NCI-H226 (cell line): Measurements from ENCODE around the gene GFOD1.
"Not testable (repeated sequence)": the region's sequence is repeated elsewhere in the genome, so short reads cannot be mapped to it uniquely, and the experiment has no call there.

Source experiments
- DNase-seq: peaks from one replicate; pipeline ENCODE4 v3.0.0-alpha.2; 2015

Gene GFOD1

DNA sequence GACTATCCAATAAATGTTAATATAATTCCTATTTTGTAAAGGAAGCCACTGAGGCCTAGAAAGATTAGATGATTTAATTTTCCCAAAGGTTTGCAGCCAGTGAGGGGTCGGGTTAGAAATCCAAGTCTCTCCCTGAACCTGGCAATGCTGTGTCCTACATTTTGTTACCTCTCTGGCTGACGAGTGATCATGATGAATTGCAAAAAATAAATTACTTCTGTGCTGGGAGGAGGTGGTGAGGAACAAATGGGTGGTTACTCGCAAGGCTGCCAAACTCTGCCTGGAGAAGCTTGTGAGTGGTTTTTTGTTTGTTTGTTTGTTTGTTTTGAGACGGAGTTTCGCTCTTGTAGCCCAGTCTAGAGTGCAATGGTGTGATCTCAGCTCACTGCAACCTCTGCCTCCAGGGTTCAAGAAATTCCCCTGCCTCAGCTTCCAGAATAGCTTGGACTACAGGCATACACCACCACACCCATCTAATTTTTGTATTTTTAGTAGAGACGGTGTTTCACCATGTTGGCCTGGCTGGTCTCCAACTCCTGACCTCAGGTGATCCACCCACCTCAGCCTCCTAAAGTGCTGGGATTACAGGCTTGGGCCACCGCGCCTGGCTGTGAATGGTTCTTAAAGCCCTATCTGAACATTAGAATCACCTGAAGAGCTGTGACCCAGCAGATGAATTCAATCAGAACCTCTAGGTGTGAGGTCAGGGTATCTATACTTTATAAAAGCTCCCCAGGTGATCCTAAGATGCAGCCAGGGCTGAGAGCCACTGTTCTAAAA lies 138.9 kb downstream of the GFOD1 start:
- no peak for DNase-seq

DNA sequence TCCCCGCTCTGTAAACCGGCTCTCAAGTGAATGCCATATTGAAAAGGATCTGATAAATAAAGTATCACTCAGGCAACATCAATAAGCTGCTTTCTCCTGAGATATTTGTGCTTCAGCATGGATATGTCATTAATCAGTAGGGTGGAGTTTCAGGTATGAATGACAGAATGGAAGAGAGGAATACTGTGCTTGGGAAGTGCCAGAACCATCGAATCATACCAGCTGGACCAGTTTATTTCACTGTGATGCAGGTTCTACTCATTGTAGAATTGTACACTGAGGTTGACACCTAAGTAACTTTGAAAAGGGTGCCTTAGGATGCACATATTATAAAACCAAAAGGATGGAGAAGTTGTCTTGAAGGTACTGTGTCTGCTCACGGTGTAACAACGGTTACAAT lies 141.2 kb downstream of the GFOD1 start:
- no peak for DNase-seq

- DNase-seq: no peak
Observed at GRCh38 chr6:13342414-13343019, 144.9 kb downstream of the GFOD1 start.

GRCh38 chr6:13339863-13340630 lies 147.4 kb downstream of the GFOD1 start:
- DNase-seq: no peak

DNA sequence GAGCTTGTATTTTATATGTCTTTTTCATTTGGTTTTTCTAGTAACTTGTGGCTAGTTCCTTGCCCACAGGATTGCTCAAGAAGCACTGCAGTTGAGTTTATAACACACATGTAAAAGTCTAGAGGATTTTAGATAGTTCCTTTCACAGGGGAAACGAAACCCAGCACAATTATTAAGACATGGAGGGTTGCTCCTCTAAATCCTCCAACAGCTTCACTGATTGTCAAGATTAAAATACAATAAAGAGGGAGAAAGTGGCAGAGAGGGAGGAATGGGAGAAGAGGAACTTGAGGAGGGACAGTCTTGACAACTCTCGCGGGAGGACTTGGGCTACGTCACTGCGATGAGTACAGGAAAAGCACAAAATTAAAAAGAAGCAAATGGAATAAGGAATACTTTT lies 149.4 kb downstream of the GFOD1 start:
- DNase-seq: no peak

DNA sequence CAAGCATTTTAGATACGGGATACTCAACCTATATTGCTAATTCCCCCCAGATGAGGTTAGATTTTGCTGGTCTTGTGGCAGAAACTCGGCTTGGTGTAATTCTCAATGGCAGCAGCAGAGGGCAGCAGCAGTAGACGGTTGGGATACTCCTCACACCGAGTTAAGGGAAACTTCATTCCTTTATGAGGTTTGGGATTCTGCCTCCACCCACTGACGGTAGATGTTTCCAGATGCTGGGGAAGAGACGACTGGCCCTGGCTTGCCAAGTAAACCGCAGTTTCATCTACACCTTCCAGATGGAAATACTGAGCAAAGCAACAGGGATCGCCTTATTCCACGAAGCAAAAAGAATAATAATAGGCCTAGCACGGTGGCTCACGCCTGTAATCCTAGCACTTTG lies 150.8 kb downstream of the GFOD1 start:
- DNase-seq: peak; percentile 48

- peak; percentile 69 for DNase-seq
Observed at GRCh38 chr6:13334953-13335352, 152.4 kb downstream of the GFOD1 start.

DNA sequence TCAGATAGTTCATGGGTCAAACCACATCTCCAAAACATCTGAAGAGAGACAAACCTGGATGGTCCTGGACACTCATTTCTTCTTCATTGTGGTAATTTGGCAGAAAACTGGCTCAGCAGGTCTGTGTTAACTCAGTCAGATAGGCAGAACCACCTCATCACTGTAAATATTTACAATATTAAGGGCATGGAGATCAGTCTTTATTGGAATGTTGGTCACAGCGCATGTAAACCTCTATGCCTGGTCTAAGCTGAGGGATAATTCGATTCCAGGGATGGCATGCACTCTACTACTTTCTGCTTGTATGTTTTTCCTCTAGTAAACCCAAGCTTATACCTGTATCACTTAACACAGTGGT lies 155.1 kb downstream of the GFOD1 start:
- DNase-seq: no peak

DNA sequence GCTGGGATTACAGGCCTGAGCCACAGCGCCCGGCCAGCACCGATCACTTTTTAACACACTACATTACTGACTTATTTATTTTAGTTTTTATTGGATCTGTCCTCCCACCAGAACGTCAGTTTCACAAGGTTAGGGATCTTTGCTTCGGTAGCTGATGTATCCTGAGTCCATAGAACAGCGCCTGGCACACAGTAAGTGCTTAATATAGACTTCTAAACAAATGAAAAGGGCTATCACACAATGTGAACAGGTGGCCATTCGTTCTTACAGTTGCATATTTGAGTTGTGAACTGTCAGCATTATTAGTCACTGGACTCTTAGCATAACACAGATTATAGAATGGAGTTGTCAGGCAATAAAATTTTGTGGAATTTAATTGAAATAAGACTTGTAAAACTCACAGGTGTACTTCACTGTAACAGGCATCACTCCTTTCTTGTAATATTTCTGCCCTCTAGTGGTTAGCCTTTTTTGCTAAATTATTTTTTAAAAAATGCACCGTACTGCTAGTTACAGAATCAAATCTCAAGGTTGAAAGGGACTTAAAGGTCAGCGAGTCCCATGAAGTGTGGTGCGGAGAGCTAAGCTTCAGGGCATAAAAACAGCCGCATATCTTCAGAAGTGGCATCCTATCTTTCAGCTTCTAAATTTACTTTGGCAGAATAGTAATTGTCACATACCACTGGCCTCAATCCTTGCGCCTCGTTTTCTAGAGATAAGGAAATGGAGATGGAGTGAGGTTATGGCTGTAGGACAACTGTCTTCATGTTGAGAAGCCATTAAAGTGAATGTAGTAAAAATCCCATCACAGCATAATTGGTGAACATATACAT lies 155.7 kb downstream of the GFOD1 start:
- DNase-seq: peak; percentile 24

GRCh38 chr6:13328875-13329183 lies 158.6 kb downstream of the GFOD1 start:
- no peak for DNase-seq

DNA sequence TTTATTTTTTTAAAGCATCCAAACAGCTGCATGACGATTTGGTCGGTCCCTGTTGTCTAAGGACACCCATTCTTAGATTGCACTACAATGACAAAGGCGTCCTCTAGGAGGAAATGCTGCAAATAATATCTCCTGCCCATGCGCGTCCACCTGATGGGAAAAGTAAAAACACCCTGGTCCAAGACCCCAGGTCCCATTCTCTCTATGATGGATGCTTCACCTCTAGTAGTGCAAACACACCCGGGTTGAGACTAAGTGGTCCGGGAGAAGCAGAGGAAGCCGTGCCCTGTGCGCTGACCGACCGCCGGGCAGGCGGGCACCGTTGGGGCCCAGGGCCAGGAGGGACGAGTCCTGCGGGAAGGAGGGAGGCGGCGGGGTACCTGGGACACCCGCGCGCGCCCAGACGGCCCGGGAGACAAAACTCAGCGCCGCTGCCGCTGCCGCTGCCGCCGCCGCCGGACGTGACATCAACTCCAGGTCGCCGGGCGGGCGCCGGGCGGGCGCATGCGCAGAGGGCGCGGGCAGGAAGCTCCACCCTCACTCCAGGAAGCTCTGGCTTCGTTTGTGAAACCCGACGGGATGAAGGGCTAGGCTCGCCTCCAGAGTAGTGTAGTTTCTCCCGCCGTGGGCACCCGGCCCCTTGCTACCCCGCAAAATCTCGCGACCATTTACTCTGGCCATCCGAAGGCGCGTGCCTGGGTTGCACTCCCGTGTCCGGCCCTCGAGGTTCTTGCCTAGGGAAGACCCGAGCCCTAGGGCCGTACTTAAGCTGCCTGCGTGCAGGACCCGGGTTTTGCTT lies 159.1 kb downstream of the GFOD1 start, which contains the start of gene TBC1D7:
TBC1D7 (minus strand) TSS at position 462 of the 799 bp plus-strand sequence. CDS start 1,639 bp downstream, outside the sequence.
- DNase-seq: peak; percentile 79

- DNase-seq: no peak
Observed at GRCh38 chr6:13327691-13328075, 159.7 kb downstream of the GFOD1 start.

DNA sequence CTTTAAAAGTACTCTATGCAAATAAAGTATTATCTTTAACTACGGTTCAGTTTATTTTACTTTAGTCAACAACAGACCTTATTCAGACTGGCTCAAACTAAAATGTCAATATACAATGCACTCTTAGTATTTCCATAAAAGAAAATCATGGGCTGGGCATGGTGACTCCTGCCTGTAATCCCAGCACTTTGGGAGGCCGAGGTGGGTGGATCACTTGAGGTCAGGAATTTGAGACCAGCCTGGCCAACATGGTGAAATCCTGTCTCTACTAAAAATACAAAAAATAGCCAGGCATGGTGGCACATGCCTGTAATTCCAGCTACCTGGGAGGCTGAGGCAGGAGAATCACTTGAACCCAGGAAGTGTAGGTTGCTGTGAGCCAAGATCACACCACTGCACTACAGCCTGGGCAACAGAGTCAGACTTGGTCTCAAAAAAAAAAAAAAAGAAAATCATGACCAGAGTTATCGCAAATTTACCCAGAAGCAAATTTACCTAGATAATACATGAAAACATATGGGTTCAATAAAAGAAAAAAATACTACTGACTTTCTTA lies 161.3 kb downstream of the GFOD1 start:
- DNase-seq: not testable (repeated sequence)

- DNase-seq: no peak
Observed at GRCh38 chr6:13319891-13320564, 167.4 kb downstream of the GFOD1 start.

DNA sequence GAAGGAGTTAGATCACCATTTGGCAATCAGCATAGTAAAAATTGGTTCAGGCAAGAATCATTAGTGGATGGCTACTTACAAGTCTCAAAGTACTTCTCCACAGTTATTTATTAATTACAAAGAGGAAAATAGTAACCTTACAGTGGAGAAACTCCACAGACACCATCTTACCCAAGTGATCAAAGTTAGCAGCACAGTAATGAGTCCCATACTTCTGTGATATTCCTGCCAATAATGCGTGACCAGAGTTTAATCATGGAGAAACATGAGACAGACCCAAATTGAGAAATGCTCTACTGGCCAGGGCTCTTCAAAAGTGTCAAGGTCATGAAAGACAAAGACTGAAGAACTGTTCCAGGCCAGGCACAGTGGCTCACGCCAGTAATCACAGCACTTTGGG lies 168.6 kb downstream of the GFOD1 start:
- no peak for DNase-seq

DNA sequence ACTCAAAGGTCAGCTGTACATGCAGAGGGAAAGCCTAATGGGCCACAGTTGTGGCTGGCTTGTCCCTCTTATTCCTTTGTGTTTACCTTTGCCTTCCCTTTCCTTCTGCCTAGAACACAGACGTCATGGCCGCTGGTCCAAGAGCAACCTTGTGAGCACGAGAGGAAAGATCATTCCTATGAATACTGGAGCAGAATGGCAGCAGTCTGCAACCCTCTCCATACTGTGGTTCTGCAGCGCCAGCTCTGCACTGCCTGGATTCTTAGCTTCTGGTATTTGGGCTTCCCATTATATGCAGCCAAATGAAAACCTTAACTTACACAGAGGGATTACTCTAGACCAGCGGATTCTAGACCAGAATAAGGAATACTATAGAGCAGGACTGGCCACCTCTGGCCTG lies 171.5 kb downstream of the GFOD1 start:
- no peak for DNase-seq

GRCh38 chr6:13314806-13315205 lies 172.6 kb downstream of the GFOD1 start:
- DNase-seq: no peak

DNA sequence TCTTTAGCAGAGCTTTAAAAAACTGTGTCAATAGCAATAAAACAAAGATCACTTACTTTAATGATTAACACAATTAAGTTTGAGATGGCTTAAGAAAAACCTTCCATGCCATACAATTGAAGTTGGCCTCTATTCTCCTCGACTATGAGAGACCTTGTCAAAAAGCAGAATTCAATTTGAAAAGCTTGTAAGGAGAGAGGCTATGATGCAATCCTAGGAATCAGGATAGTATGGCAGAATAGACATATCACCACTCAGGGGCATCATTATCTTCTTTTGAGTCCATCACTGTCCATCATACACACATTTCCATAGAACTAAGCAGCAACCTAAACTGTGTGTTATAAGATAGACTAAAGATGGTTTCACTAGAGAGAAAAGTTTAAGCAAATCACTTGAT lies 176.2 kb downstream of the GFOD1 start:
- no peak for DNase-seq

DNA sequence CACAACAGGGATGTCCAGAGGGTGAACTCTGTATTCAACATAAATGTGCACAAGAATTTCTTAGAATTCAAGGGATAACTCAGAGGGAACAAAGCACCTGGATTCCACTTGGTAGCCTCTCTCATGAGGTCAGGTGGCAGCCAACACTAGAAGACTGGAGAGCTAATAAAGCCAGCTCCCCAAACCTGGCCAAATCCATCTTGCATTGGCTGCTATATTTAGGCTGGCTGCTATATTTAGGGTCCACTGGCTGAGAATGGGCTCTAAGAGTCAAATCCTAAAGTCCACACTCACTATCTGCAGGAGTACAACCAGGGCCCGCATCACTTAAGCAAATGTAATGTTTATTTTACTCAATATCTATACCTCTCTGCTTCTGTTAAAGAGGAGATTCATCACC lies 179.1 kb downstream of the GFOD1 start:
- DNase-seq: no peak
